GM23248 (cell line): ENCODE data around the gene FAM236B. TPM values are rescaled to one million over a fixed set of nuclear protein-coding genes. Genes with fewer than 3 reads are reported as not detected.
"Not testable (repeated sequence)": the region's sequence is repeated elsewhere in the genome, so short reads cannot be mapped to it uniquely, and the experiment has no call there.

Experiments used
- DNase-seq: peaks from one replicate; pipeline ENCODE4 v3.0.0-alpha.2; 2015
- H2AFZ ChIP-seq: fragments of 200-600 bp; sonication (generic); 2 replicates; pipeline ENCODE4 v1.6.1; 2016; ENCODE audit warnings: antibody characterized with exemption
- H3F3A ChIP-seq: fragments of 200-600 bp; sonication (generic); 2 replicates; pipeline ENCODE4 v1.6.1; 2016; ENCODE audit warnings: mild to moderate bottlenecking, antibody characterized with exemption, mixed run types; ENCODE audit not compliant: insufficient read depth
- H3K27ac ChIP-seq: fragments of 200-600 bp; sonication (generic); 2 replicates; pipeline ENCODE4 v1.5.1; 2016; ENCODE audit warnings: mild to moderate bottlenecking
- H3K27me3 ChIP-seq: fragments of 200-600 bp; sonication (generic); replicated peaks from 2 replicates; pipeline ENCODE4 v1.6.1; 2016; ENCODE audit warnings: mild to moderate bottlenecking; ENCODE audit not compliant: insufficient read depth
- H3K36me3 ChIP-seq: fragments of 200-600 bp; sonication (generic); 2 replicates; pipeline ENCODE4 v1.6.1; 2016; ENCODE audit warnings: low read depth, mild to moderate bottlenecking
- H3K4me1 ChIP-seq: fragments of 200-600 bp; sonication (generic); 2 replicates; pipeline ENCODE4 v1.6.1; 2016; ENCODE audit warnings: mild to moderate bottlenecking; ENCODE audit not compliant: insufficient read depth
- H3K4me2 ChIP-seq: fragments of 200-600 bp; sonication (generic); one replicate; pipeline ENCODE4 v1.6.1; 2016; ENCODE audit warnings: mild to moderate bottlenecking; ENCODE audit not compliant: unreplicated experiment
- H3K4me3 ChIP-seq: fragments of 200-600 bp; sonication (generic); 2 replicates; pipeline ENCODE4 v1.5.1; 2016; ENCODE audit warnings: mild to moderate bottlenecking
- H3K79me2 ChIP-seq: fragments of 200-600 bp; sonication (generic); 2 replicates; pipeline ENCODE4 v1.6.1; 2016; ENCODE audit warnings: mild to moderate bottlenecking; ENCODE audit not compliant: insufficient read depth
- H3K9ac ChIP-seq: fragments of 200-600 bp; sonication (generic); 2 replicates; pipeline ENCODE4 v1.6.1; 2016; ENCODE audit warnings: mild to moderate bottlenecking
- H3K9me2 ChIP-seq: fragments of 200-600 bp; sonication (generic); 2 replicates; pipeline ENCODE4 v1.6.1; 2016; ENCODE audit warnings: mixed run types, mild to moderate bottlenecking, moderate library complexity; ENCODE audit not compliant: insufficient read depth
- H3K9me3 ChIP-seq: fragments of 200-600 bp; sonication (generic); one replicate; pipeline ENCODE4 v1.6.1; 2017; ENCODE audit warnings: low read depth
- H4K20me1 ChIP-seq: fragments of 200-600 bp; sonication (generic); 2 replicates; pipeline ENCODE4 v1.6.0; 2016; ENCODE audit not compliant: insufficient read depth
- EZH2phosphoT487 ChIP-seq: fragments of 200-600 bp; sonication (generic); IDR thresholded peaks from 2 replicates; pipeline ENCODE4 v1.6.1; 2018; ENCODE audit warnings: antibody characterized with exemption, moderate library complexity, mild to moderate bottlenecking, low read depth; ENCODE audit not compliant: insufficient read depth
- WGBS, 2 experiments: methylation state at CpG; one replicate each; pipeline ENCODE4 v1.1.6; 2015 to 2017; ENCODE audit warnings: low lambda C conversion rate in 2 of 2, low coverage in 1 of 2; ENCODE audit errors: missing lambda C conversion rate in 2 of 2; 5-methylcytosine and 5-hydroxymethylcytosine counted together
- in situ Hi-C: fragments of 300-500 bp; cut with MboI; formaldehyde crosslinking; loops from 2 replicates; pipeline ENCODE4 v1.15.0; 2020
- polyA plus RNA-seq: library from polyadenylated mRNA; unstranded; fragments of >200 nt; fragmentation: Nextera tagmentation; extraction: Ambion mirVana; gene quantifications from 2 replicates; pipeline ENCODE4 v1.2.1, GENCODE V29; 2016
- small RNA-seq: library from RNA; depleted of rRNA; stranded (forward); fragments of <200 nt; gene quantifications from one replicate; pipeline ENCODE3, GENCODE V24; 2014; ENCODE audit warnings: low read depth, low replicate concordance
- total RNA-seq: library from RNA; depleted of rRNA; stranded (reverse); fragments of >200 nt; shearing (Covaris generic); gene quantifications from 2 replicates; pipeline ENCODE4 v1.2.3, GENCODE V29; 2014; rRNA removed

The FAM236B gene
- total and polyA plus RNA-seq, 2 experiments from 2014 or later = not detected

GRCh38 chrX:72735561-72735960, 46.9 kb downstream of the FAM236B start:
- in situ Hi-C loops = no loop called here
- no peak overlapping the region for H3K4me3 ChIP-seq
- H4K20me1 ChIP-seq = no peaks in the 10 kb centered on the region
- no peak overlapping the region for H2AFZ ChIP-seq
- H3K9me2 ChIP-seq = no peaks in the 10 kb centered on the region
- TF ChIP-seq EZH2phosphoT487 = no peak
- no peak overlapping the region for H3K4me2 ChIP-seq
- H3K79me2 ChIP-seq = no peaks in the 10 kb centered on the region
- no peak overlapping the region for H3K9ac ChIP-seq
- no peak overlapping the region for H3K27ac ChIP-seq
- 0 to 5% methylated on average over 1 of the region's 1 CpG for WGBS, 2 experiments
- no peaks in the 10 kb centered on the region for H3F3A ChIP-seq
- H3K27me3 ChIP-seq = no peaks in the 10 kb centered on the region
- no peaks in the 10 kb centered on the region for H3K4me1 ChIP-seq
- DNase-seq = peak; percentile 20
- no peaks in the 10 kb centered on the region for H3K9me3 ChIP-seq
- H3K36me3 ChIP-seq = no peaks in the 10 kb centered on the region

- H3K4me1 ChIP-seq, H3K4me2 ChIP-seq, H3K27me3 ChIP-seq, H2AFZ ChIP-seq, H4K20me1 ChIP-seq, H3K4me3 ChIP-seq, H3K9me3 ChIP-seq, H3K79me2 ChIP-seq, DNase-seq, H3F3A ChIP-seq, H3K9ac ChIP-seq, H3K36me3 ChIP-seq, H3K9me2 ChIP-seq, H3K27ac ChIP-seq, in situ Hi-C loops: not testable (repeated sequence)
- WGBS, 2 experiments = 74 to 83% methylated on average over 4 to 8 of the region's 8 CpGs
These were observed 48.8 kb downstream of the FAM236B start for GRCh38 chrX:72733636-72734035.

Small RNA genes within 50 kb of the gene (small RNA-seq; reads per million reads assigned to genes)
- gene RNU1-112P = not detected

Other genes with a start within 250 kb of the FAM236B start
- gene HDAC8, start 209.8 kb downstream of the FAM236B start, total RNA-seq = 19.2 and 20.0 TPM in 2 replicates
- gene HDAC8, start 209.8 kb downstream of the FAM236B start, polyA plus RNA-seq = 20.4 and 21.4 TPM in 2 replicates
- gene PHKA1, start 68.4 kb downstream of the FAM236B start, total RNA-seq = 1.6 and 2.5 TPM in 2 replicates
- gene PHKA1, start 68.4 kb downstream of the FAM236B start, polyA plus RNA-seq = 1.4 and 1.6 TPM in 2 replicates
- gene DMRTC1B, start 5.8 kb downstream of the FAM236B start, total RNA-seq = not detected in 2 replicates
- gene DMRTC1B, start 5.8 kb downstream of the FAM236B start, polyA plus RNA-seq = not detected in 2 replicates
- not detected in 2 replicates for gene FAM236D, start 25.6 kb upstream of the FAM236B start, total RNA-seq
- not detected in 2 replicates for gene FAM236D, start 25.6 kb upstream of the FAM236B start, polyA plus RNA-seq
- not detected in 2 replicates for gene FAM236C, start 130.0 kb upstream of the FAM236B start, total RNA-seq
- gene FAM236C, start 130.0 kb upstream of the FAM236B start, polyA plus RNA-seq = not detected in 2 replicates
- not detected in 2 replicates for gene FAM236A, start 155.5 kb upstream of the FAM236B start, total RNA-seq
- gene FAM236A, start 155.5 kb upstream of the FAM236B start, polyA plus RNA-seq = not detected in 2 replicates
- not detected in 2 replicates for gene DMRTC1, start 161.2 kb upstream of the FAM236B start, total RNA-seq
- gene DMRTC1, start 161.2 kb upstream of the FAM236B start, polyA plus RNA-seq = not detected in 2 replicates
- gene PABPC1L2B, start 220.3 kb upstream of the FAM236B start, total RNA-seq = not detected in 2 replicates
- gene PABPC1L2B, start 220.3 kb upstream of the FAM236B start, polyA plus RNA-seq = not detected in 2 replicates